GM21390 (cell line): ENCODE data around the gene BEGAIN.

Experiments
- ATAC-seq: cut with Tn5 transposase; IDR thresholded peaks from one replicate; pipeline ENCODE4 v1.9.1; 2021; ENCODE audit not compliant: unreplicated experiment

The BEGAIN gene

GRCh38 chr14:100537446-100538350 lies 49.5 kb downstream of the BEGAIN start:
- ATAC-seq = no peak

DNA sequence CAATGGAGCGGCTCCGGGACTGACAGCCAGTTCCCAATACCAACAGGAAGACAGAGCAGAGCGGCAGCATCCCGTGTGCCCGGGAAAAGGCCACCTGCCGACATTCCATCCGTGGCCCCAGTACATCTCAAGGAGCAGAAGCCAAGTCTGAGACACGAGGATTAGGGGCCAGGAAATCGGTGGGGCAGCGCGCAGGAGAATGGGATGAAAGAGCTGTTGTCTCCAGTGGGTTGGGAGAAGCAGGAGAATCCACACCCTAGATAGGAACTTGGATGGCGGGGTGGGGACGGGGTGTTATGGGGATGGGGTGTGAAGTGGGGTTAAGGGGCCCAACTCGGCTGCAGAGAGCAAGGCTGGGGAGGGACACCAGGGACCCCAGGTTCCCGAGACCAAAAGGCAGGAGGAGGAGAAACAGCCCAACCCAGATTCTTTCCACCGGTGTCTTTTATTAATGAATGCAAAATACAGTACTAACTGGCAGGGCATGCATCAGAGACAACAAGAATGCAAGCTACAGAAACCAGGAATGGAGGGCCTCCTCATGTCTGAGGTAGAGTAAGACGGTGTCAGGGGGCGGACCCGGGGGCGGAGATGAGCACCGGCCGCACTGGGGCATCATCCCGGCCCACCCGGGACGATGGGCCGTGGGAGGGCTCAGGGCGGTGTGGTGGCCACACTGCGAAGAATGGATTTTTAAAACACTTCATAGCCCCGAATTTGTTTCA lies 50.3 kb downstream of the BEGAIN start:
- ATAC-seq = no peak

DNA sequence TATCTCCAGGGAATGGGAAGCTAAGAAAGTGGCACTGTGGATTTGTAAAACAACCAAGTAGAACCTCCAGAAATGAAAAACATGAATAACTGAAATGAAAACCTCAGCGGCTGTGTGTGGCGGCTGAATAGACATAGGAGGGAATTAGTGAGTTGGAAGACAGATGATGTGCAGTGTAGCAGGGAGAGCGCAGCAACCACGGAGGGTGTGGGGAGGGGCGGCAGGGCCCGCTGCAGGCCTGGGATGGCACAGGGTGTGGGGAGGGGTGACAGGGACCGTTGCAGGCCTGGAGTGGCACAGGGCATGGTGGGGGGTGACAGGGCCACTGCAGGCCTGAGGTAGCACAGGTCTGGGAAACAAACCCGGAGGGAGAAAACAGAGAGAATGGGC lies 51.1 kb downstream of the BEGAIN start:
- ATAC-seq = no peak

GRCh38 chr14:100535287-100536120 lies 51.7 kb downstream of the BEGAIN start:
- no peak for ATAC-seq

DNA sequence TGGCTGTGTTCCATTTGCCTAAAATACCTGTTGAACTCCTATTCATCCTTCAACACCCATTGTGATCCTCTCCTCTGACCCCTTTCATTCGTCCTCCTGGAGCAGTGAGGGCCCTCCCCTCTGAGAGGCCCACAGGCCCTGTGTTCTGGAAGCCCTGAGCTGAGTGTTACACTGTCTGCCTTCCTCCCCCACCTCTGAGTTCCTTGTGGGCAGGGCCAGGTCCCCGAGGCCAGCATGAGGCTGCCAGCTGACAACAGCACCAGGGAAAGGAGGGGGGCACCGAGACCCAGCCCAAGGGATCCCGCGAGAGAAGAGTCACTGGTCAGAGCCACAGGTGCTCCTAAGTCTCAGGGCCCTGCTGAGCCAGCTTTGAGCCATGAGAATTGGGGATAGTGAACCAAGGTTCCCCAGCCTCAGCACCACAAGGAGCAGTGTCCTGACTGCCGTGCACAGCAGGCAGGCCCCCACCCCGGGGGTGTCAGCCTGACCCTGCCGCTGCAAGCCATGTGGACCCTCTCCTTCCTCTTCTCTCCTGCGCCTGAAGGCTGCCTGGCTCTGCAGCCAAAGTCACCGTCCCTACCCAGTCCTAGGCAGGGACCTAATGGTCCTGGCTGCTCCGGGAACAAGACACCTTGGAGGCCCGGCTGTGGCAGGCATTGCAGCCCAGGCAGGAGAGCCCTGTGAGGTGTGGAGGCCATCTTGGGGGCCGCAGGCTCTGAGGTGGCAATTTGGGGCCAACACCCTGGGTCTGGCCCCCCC lies 52.5 kb downstream of the BEGAIN start:
- ATAC-seq = no peak

- ATAC-seq = no peak
These were observed 53.3 kb downstream of the BEGAIN start for GRCh38 chr14:100533656-100534485.

- no peak for ATAC-seq
These were observed 54.1 kb downstream of the BEGAIN start for GRCh38 chr14:100532906-100533655.

- ATAC-seq = no peak
These were observed 54.9 kb downstream of the BEGAIN start for GRCh38 chr14:100532154-100532861.

DNA sequence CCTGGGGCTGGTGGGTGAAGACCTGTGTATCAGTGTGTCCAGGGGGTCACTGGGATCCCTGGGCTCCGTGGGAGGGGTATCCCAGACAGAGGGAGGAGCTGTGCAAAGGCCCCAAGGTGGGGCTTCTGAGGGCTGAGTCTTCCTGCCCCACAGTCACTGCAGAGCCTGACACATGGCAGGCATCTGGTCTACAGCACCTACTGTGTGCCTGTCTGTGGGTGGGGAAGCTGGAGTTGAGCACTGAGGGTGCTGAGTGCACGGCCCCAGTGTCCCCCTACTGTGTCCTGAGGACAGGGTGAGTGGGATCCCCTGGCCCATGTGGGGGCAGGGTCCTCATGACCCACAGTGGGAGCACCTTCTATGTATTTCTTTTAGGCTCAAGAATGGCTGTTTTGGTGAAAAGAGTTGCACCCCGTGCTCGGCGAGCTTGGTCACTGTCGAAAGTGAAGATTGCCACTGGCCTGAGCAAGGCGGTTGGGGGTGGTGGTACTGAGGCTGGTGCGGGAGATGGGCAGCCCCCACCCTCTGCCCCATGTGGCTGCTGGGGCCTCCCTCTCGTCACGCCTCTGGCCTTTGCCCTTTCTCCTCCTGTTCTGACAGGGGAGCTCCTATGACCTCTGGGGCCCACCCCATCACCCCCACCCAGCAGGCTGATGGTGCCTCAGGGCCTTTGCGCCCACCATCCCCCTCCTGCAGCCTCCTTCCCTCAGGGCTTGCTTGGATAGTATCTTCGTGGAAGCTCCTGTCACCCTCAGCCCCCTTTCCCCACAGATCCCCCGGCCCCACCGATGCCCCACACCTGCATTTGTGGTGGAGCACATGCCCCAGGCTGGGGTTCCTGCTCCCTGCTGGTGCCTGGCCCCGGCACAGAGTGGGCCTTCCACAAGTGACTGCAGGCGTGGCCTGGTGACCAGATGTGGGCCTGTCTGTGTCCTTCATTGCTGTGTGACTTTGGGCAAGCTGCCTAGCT lies 55.8 kb downstream of the BEGAIN start:
- no peak for ATAC-seq

- no peak for ATAC-seq
These were observed 56.7 kb downstream of the BEGAIN start for GRCh38 chr14:100530270-100531072.

- ATAC-seq = no peak
These were observed 57.6 kb downstream of the BEGAIN start for GRCh38 chr14:100529561-100530031.

- no peak for ATAC-seq
These were observed 58.2 kb downstream of the BEGAIN start for GRCh38 chr14:100528962-100529560.

DNA sequence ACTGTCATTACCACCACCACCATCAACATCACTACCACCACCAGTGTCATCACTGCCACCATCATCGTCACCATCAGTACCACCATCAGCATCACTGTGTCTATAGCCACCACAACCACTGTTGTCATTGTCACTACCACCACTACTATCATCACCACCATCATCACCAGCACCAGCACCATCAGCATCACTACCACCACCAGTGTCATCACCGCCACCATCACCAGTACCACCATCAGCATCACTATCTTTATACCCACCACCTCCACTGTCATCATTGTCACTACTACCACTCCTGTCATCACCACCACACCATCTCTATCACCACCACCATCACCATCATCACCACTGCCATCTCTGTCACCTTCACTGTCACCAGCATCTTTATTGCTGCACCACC lies 60.6 kb downstream of the BEGAIN start:
- no peak for ATAC-seq

DNA sequence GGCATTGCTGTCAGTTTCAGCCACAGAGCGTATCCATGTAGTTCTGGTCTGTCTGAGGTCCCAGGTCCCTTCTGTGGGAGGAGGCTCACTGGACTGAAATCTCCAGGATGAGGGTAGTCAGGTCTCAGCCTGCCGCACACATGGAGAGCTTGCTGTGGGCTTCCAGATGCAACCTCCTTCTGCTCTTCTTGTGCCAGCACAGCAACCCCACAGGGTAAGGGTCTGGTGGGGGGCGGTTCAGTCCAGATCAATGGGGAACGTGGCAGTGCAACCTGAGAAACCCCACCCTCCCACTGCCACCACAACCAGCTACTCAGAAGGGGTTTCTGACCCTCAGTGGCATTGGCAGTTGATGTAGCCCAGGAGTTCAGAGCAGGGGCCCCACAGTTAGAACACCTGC lies 61.2 kb downstream of the BEGAIN start:
- ATAC-seq = no peak

DNA sequence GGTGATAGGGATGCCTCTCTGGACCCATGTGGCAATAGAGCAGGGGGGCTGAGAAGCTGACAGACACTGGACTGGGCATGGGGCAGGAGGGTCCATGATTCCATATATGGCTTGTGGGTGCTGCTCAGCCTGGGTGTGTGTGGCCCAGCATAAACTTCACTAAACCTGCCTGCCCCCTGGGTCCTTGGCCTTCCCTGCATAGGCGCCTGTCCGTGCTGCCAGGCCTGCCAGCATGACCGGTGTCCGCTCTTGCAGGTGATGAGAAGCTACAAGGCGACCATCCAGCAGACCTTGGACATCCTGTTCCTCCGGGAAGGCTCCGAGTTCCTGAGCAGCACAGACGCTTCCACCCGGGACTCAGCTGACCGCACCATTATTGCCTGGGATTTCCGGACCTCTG lies 61.6 kb downstream of the BEGAIN start:
- ATAC-seq = no peak

GRCh38 chr14:100524933-100525243 lies 62.3 kb downstream of the BEGAIN start:
- no peak for ATAC-seq
